Mucosa of descending colon (tissue), 3 donors: ENCODE results near the gene ZNF763. TPM values are rescaled to one million over a fixed set of nuclear protein-coding genes. Genes with fewer than 3 reads are reported as not detected.
A peak's percentile ranks its signal among the peaks of the same experiment; 100 is the strongest.

Experiments used
- ATAC-seq: fragments of 200-7000 bp; cut with Tn5 transposase; one replicate; pipeline ENCODE4 v1.9.1; 2020; ENCODE audit warnings: mild to moderate bottlenecking, moderate library complexity
- DNase-seq, 3 donors: peaks; one replicate each; pipeline ENCODE4 v3.0.0-alpha.2; 2020
- H3K36me3 ChIP-seq: fragments of 200-600 bp; one replicate; pipeline ENCODE4 v1.8.0; 2021; ENCODE audit warnings: low read depth, mild to moderate bottlenecking
- H3K4me1 ChIP-seq: fragments of 200-600 bp; one replicate; pipeline ENCODE4 v1.8.0; 2021; ENCODE audit warnings: low read depth, mild to moderate bottlenecking
- H3K4me3 ChIP-seq: fragments of 200-600 bp; one replicate; pipeline ENCODE4 v1.8.0; 2021; ENCODE audit warnings: mild to moderate bottlenecking
- H3K9me3 ChIP-seq: fragments of 200-600 bp; one replicate; pipeline ENCODE4 v1.8.0; 2021; ENCODE audit warnings: mild to moderate bottlenecking
- intact Hi-C, 2 donors: fragments of 100-400 bp; cut with DNase I in 1 of 2; cut with micrococcal nuclease in 1 of 2; formaldehyde crosslinking; loops; one replicate each; pipeline versions ENCODE4 v1.11.0 to v1.11.1; 2022; cut with DNase I, micrococcal nuclease
- total RNA-seq, 3 donors: library from RNA; stranded (reverse); fragmentation: NEBNext Ultra II Directional in 2 of 3; extraction: Animal tissue kit (Norgen Biotek cat#: 25700) in 2 of 3; gene quantifications; one replicate each; pipeline versions ENCODE4 v1.2.1 to v1.2.4, GENCODE V29; 2021 to 2023
- TF ChIP-seq, protein P1 (sequence below): fragments of 200-600 bp; IDR thresholded peaks from one replicate; pipeline ENCODE4 v1.8.0; 2022; ENCODE audit warnings: antibody characterized with exemption, mild to moderate bottlenecking
- donor health status: DM: no; HTN: no; CAD: no; lungs with moderate emphysema.
- donor health status: DM: no; HTN: no; CAD: no.
- donor health status: DM: no; HTN: yes; CAD: no.

Gene ZNF763
- total RNA-seq, 3 donors from 2014 or later, result 4.7 to 8.9 (median 6.7) TPM

DNA sequence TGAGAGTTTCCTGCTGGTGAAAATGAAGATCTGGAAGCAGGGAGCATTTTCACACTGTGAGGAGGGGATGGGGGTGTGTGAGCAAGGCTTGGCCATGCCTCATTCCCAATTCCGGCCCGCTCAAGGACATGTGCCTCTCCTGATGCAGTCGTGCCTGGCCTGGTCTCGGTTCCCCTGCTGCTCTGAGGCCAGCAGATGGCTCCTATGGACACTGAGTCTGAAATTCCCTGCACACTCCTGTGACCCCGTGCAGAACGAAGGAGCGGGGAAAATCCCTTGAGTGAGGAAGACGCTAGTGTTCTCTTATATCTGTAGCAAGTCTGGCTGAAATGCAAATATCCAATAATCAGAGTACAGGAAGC lies 363 bp upstream of the ZNF763 start:
- Histone ChIP-seq H3K36me3 (no peaks in the 10 kb centered on the region), H3K4me3 (peak overlapping the region; percentile 54), H3K4me1 (peaks cover 9% of the 10 kb centered on the region), H3K9me3 (no peaks in the 10 kb centered on the region)
- TF ChIP-seq, protein P1, sequence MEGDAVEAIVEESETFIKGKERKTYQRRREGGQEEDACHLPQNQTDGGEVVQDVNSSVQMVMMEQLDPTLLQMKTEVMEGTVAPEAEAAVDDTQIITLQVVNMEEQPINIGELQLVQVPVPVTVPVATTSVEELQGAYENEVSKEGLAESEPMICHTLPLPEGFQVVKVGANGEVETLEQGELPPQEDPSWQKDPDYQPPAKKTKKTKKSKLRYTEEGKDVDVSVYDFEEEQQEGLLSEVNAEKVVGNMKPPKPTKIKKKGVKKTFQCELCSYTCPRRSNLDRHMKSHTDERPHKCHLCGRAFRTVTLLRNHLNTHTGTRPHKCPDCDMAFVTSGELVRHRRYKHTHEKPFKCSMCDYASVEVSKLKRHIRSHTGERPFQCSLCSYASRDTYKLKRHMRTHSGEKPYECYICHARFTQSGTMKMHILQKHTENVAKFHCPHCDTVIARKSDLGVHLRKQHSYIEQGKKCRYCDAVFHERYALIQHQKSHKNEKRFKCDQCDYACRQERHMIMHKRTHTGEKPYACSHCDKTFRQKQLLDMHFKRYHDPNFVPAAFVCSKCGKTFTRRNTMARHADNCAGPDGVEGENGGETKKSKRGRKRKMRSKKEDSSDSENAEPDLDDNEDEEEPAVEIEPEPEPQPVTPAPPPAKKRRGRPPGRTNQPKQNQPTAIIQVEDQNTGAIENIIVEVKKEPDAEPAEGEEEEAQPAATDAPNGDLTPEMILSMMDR, result no peak
- DNase-seq, result peak in 1 of 3 donors; percentile 62
- peak; percentile 55 for ATAC-seq
- intact Hi-C loops, result no loop called here

GRCh38 chr19:11970174-11970573 lies 5.3 kb downstream of the ZNF763 start:
- intact Hi-C loops, result no loop called here
- ATAC-seq (no peak), DNase-seq (no peak)
- peaks cover 6% of the 10 kb centered on the region for H3K9me3 ChIP-seq
- H3K36me3 ChIP-seq, result no peaks in the 10 kb centered on the region
- H3K4me3 ChIP-seq, result no peak overlapping the region
- TF ChIP-seq, protein P1, result no peak
- H3K4me1 ChIP-seq, result no peaks in the 10 kb centered on the region

- Histone ChIP-seq H3K4me1 (no peaks in the 10 kb centered on the region), H3K36me3 (no peaks in the 10 kb centered on the region), H3K4me3 (no peak overlapping the region), H3K9me3 (peaks cover 14% of the 10 kb centered on the region)
- DNase-seq (no peak), ATAC-seq (no peak)
- TF ChIP-seq, protein P1, result no peak
- intact Hi-C loops, result no loop called here
Observed at GRCh38 chr19:11971041-11971440, 6.2 kb downstream of the ZNF763 start.

DNA sequence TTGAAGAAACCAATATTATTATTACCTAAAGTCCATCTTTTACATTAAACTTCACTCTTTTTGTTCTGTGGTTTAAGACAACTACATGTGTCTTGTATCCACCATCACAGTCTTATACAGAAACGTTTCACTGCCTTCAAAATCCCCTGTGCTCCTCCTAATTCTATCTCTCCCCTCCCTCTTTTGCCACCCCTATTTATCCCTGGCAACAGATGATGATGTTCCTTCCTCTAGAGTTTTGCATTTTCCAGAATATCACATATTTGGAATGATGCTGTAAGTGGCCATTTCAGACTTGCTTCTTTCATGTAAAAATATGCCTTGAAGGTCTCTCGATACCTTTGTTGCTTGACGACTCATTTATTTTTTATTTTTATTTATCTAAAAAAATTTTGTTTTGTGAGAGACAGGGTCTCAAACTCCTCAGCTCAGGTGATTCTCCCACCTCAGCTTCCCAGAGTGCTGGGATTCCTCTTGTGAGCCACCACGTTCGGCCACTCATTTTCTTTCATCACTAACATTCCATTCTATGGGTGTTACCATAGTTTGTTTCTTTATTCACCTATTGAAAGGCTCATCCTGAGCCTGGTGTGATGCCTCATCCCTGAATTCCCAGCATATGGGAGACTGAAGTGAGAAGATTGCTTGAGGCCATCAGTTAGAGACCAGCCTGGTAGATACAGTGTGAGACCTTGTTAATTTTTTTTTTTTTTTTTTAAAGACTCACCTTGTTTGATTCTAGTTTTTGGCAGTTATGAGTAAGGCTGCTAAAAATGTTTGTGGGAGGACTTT lies 8.4 kb downstream of the ZNF763 start:
- intact Hi-C loops, result no loop called here
- H3K4me1 ChIP-seq, result no peaks in the 10 kb centered on the region
- H3K9me3 ChIP-seq, result peaks cover 36% of the 10 kb centered on the region
- H3K36me3 ChIP-seq, result peaks cover 6% of the 10 kb centered on the region
- ATAC-seq (no peak), DNase-seq (no peak)
- TF ChIP-seq, protein P1, result no peak
- no peak overlapping the region for H3K4me3 ChIP-seq

GRCh38 chr19:11978492-11979100 lies 13.8 kb downstream of the ZNF763 start:
- Histone ChIP-seq H3K36me3 (peaks cover 6% of the 10 kb centered on the region), H3K9me3 (peaks cover 83% of the 10 kb centered on the region)
- intact Hi-C loops, result no loop called here

More at GRCh38 chr19:11978492-11979100, 13.8 kb downstream of the ZNF763 start:
- TF ChIP-seq, protein P1, result no peak
- H3K4me3 ChIP-seq, result no peak overlapping the region
- ATAC-seq (no peak), DNase-seq (no peak)
- no peaks in the 10 kb centered on the region for H3K4me1 ChIP-seq
